Keratinocyte (primary cell): ENCODE results near the gene TAF4. TPM values are rescaled to one million over a fixed set of nuclear protein-coding genes. Genes with fewer than 3 reads are reported as not detected.

Experiments used
- DNase-seq: peaks from one replicate; pipeline ENCODE4 v3.0.0-alpha.2; 2011; ENCODE audit warnings: low read depth, missing footprints, low spot score
- FAIRE-seq: peaks from 2 replicates; lab custom pipeline; 2011; peaks lifted over from hg19 to GRCh38; lab: Jason Lieb, UNC
- H2AFZ ChIP-seq: 2 replicates; pipeline ENCODE4 v1.6.0; 2012; ENCODE audit warnings: low read length, control low read depth, inconsistent platforms; ENCODE audit not compliant: control insufficient read depth
- H3K27ac ChIP-seq: 2 replicates; pipeline ENCODE4 v1.5.1; 2011; ENCODE audit warnings: low read length; ENCODE audit not compliant: control insufficient read depth, insufficient read depth
- H3K27me3 ChIP-seq: 3 replicates; pipeline ENCODE4 v1.6.0; 2011; ENCODE audit warnings: low read length; ENCODE audit not compliant: control insufficient read depth, insufficient read depth; ENCODE audit errors: extremely low read depth
- H3K36me3 ChIP-seq, 2 experiments: 2 replicates in 1 of 2; 3 replicates in 1 of 2; pipeline ENCODE4 v1.5.1; 2011; ENCODE audit warnings: low read length in 2 of 2, mild to moderate bottlenecking in 1 of 2; ENCODE audit not compliant: control insufficient read depth in 2 of 2, insufficient read depth in 2 of 2; ENCODE audit errors: extremely low read depth in 1 of 2
- H3K4me1 ChIP-seq: 3 replicates; pipeline ENCODE4 v1.5.1; 2011; ENCODE audit warnings: low read length; ENCODE audit not compliant: control insufficient read depth, insufficient read depth; ENCODE audit errors: extremely low read depth
- H3K4me2 ChIP-seq: 3 replicates; pipeline ENCODE4 v1.6.0; 2011; ENCODE audit warnings: low read depth, low read length; ENCODE audit not compliant: control insufficient read depth, insufficient read depth; ENCODE audit errors: extremely low read depth
- H3K4me3 ChIP-seq, 3 experiments: fragments of 200-600 bp in 1 of 3; sonication (generic) in 1 of 3; 2 replicates in 2 of 3; 3 replicates in 1 of 3; pipeline ENCODE4 v1.5.1; 2011 to 2016; ENCODE audit warnings: low read length in 3 of 3, mild to moderate bottlenecking in 3 of 3, control low read depth in 2 of 3, inconsistent platforms in 1 of 3, low read depth in 1 of 3, mixed read lengths in 1 of 3, mixed run types in 1 of 3, moderate library complexity in 1 of 3; ENCODE audit not compliant: control insufficient read depth in 2 of 3, insufficient read depth in 2 of 3; ENCODE audit errors: extremely low read depth in 1 of 3
- H3K79me2 ChIP-seq: 2 replicates; pipeline ENCODE4 v1.6.0; 2012; ENCODE audit warnings: low read length; ENCODE audit not compliant: control insufficient read depth, insufficient read depth
- H3K9ac ChIP-seq: 3 replicates; pipeline ENCODE4 v1.6.0; 2011; ENCODE audit warnings: low read length; ENCODE audit not compliant: control insufficient read depth, insufficient read depth; ENCODE audit errors: extremely low read depth
- H3K9me1 ChIP-seq: 3 replicates; pipeline ENCODE4 v1.6.0; 2011; ENCODE audit warnings: low read length; ENCODE audit not compliant: control insufficient read depth, insufficient read depth; ENCODE audit errors: extremely low read depth
- H3K9me3 ChIP-seq: 2 replicates; pipeline ENCODE4 v1.5.1; 2012; ENCODE audit warnings: low read depth, low read length; ENCODE audit not compliant: control insufficient read depth
- H4K20me1 ChIP-seq: 3 replicates; pipeline ENCODE4 v1.6.0; 2011; ENCODE audit warnings: low read length; ENCODE audit not compliant: control insufficient read depth, insufficient read depth; ENCODE audit errors: extremely low read depth
- CTCF ChIP-seq, 3 experiments: IDR thresholded peaks in 1 of 3; conservative IDR thresholded peaks in 1 of 3; optimal IDR thresholded peaks in 1 of 3; 2 replicates in 2 of 3; 3 replicates in 1 of 3; pipeline versions ENCODE3 to v1.5.1; 2011; ENCODE audit warnings: low read length in 3 of 3, mild to moderate bottlenecking in 3 of 3, moderate library complexity in 2 of 3, control low read depth in 1 of 3, inconsistent platforms in 1 of 3; ENCODE audit not compliant: insufficient read depth in 2 of 3; ENCODE audit errors: extremely low read depth in 1 of 3
- EZH2 ChIP-seq: IDR thresholded peaks from one replicate; pipeline ENCODE4 v1.6.1; 2012; ENCODE audit warnings: inconsistent platforms, mild to moderate bottlenecking, low read length, moderate library complexity
- dilution Hi-C: fragments of 300-500 bp; cut with MboI; formaldehyde crosslinking; loops from one replicate; pipeline ENCODE4 v1.7.0; 2020; ENCODE audit warnings: low sequenced_read_pairs; ENCODE audit not compliant: extremely low pct_ligation_motif_present
- polyA plus RNA-seq, 5 experiments: library from polyadenylated mRNA; depleted of rRNA in 3 of 5; stranded (reverse) in 3 of 5; stranded (forward) in 1 of 5; unstranded in 1 of 5; fragments of >200 nt; gene quantifications; 1 replicate in 1 of 5; 2 replicates in 3 of 5; 3 replicates in 1 of 5; pipeline versions ENCODE4 v1.2.1 to v1.2.3, GENCODE V29; 2011 to 2012; ENCODE audit warnings: missing spikeins in 2 of 5, low read depth in 1 of 5, low replicate concordance in 1 of 5

The TAF4 gene
- polyA plus RNA-seq, 1 donor (not counting 4 experiments of a cell fraction or from before 2014, with no cell fraction given): 3.3 TPM

GRCh38 chr20:62025394-62025793 lies 40.3 kb downstream of the TAF4 start:
- FAIRE-seq: no peak

GRCh38 chr20:62023935-62024334 lies 41.7 kb downstream of the TAF4 start:
- H3K9ac ChIP-seq: no peak overlapping the region
- FAIRE-seq (no peak), DNase-seq (no peak)
- no peaks in the 10 kb centered on the region for H3K9me1 ChIP-seq
- no peaks in the 10 kb centered on the region for H3K9me3 ChIP-seq
- dilution Hi-C loops: no loop called here
- H3K79me2 ChIP-seq: peaks cover 77% of the 10 kb centered on the region
- no peaks in the 10 kb centered on the region for H3K36me3 ChIP-seq
- no peak overlapping the region for H3K4me3 ChIP-seq
- TF ChIP-seq EZH2: no peak
- TF ChIP-seq CTCF (optimal IDR thresholded peaks at IDR 0.05 in 1 of 3, IDR thresholded peaks at IDR 0.05 in 1 of 3, conservative IDR thresholded peaks at IDR 0.05 in 1 of 3; ENCODE audit: extremely low read depth in 1 of 3, insufficient read depth in 2 of 3, low read length in 3 of 3): no peak
- no peaks in the 10 kb centered on the region for H3K27me3 ChIP-seq
- H3K4me1 ChIP-seq: no peaks in the 10 kb centered on the region
- H3K4me2 ChIP-seq: no peak overlapping the region
- peaks cover 20% of the 10 kb centered on the region for H4K20me1 ChIP-seq
- H3K27ac ChIP-seq: no peak overlapping the region
- no peak overlapping the region for H2AFZ ChIP-seq

More at GRCh38 chr20:62025394-62025793, 40.3 kb downstream of the TAF4 start:
- Histone ChIP-seq H3K27me3 (no peaks in the 10 kb centered on the region), H2AFZ (no peak overlapping the region), H3K9ac (no peak overlapping the region), H3K36me3 (no peaks in the 10 kb centered on the region), H3K9me3 (no peaks in the 10 kb centered on the region), H3K27ac (no peak overlapping the region), H3K4me1 (no peaks in the 10 kb centered on the region), H3K9me1 (no peaks in the 10 kb centered on the region), H3K79me2 (peaks cover 77% of the 10 kb centered on the region), H3K4me3 (no peak overlapping the region), H4K20me1 (peaks cover 21% of the 10 kb centered on the region), H3K4me2 (no peak overlapping the region)
- TF ChIP-seq CTCF (optimal IDR thresholded peaks at IDR 0.05 in 1 of 3, IDR thresholded peaks at IDR 0.05 in 1 of 3, conservative IDR thresholded peaks at IDR 0.05 in 1 of 3; ENCODE audit: extremely low read depth in 1 of 3, insufficient read depth in 2 of 3, low read length in 3 of 3) (no peak), EZH2 (no peak)
- dilution Hi-C loops: no loop called here
- no peak for DNase-seq
